ENCODE data around the gene ADAMTS12.

Gene ADAMTS12

GRCh38 chr5:33793836-33794549 is 97.8 kb downstream of the ADAMTS12 start:
- in situ Hi-C loops (cut with HindIII; ENCODE audit: low sequenced_read_pairs), result no loop called here
- no peak for TF ChIP-seq CTCF (IDR thresholded peaks at IDR 0.05; ENCODE audit: low read depth, low read length, missing control alignments)
- no peak overlapping the region for H3K4me3 ChIP-seq (ENCODE audit: low read depth, low read length)
- no peak for DNase-seq (ENCODE audit: low read depth)

GRCh38 chr5:33793276-33793675 is 98.5 kb downstream of the ADAMTS12 start:
- TF ChIP-seq CTCF (IDR thresholded peaks at IDR 0.05; ENCODE audit: low read depth, low read length, missing control alignments), result no peak
- H3K4me3 ChIP-seq (ENCODE audit: low read depth, low read length), result no peak overlapping the region

GRCh38 chr5:33792559-33792958 is 99.2 kb downstream of the ADAMTS12 start:
- H3K4me3 ChIP-seq (ENCODE audit: low read depth, low read length), result no peak overlapping the region
- in situ Hi-C loops (cut with HindIII; ENCODE audit: low sequenced_read_pairs), result no loop called here

More at GRCh38 chr5:33793276-33793675, 98.5 kb downstream of the ADAMTS12 start:
- no peak for DNase-seq (ENCODE audit: low read depth)
- in situ Hi-C loops (cut with HindIII; ENCODE audit: low sequenced_read_pairs), result no loop called here

GRCh38 chr5:33789567-33789957 is 102.2 kb downstream of the ADAMTS12 start:
- DNase-seq (ENCODE audit: low read depth), result no peak
- in situ Hi-C loops (cut with HindIII; ENCODE audit: low sequenced_read_pairs), result no loop called here
- TF ChIP-seq CTCF (IDR thresholded peaks at IDR 0.05; ENCODE audit: low read depth, low read length, missing control alignments), result no peak
- no peak overlapping the region for H3K4me3 ChIP-seq (ENCODE audit: low read depth, low read length)

More at GRCh38 chr5:33792559-33792958, 99.2 kb downstream of the ADAMTS12 start:
- DNase-seq (ENCODE audit: low read depth), result no peak
- no peak for TF ChIP-seq CTCF (IDR thresholded peaks at IDR 0.05; ENCODE audit: low read depth, low read length, missing control alignments)

- in situ Hi-C loops (cut with HindIII; ENCODE audit: low sequenced_read_pairs), result no loop called here
- no peak overlapping the region for H3K4me3 ChIP-seq (ENCODE audit: low read depth, low read length)
- TF ChIP-seq CTCF (IDR thresholded peaks at IDR 0.05; ENCODE audit: low read depth, low read length, missing control alignments), result no peak
- DNase-seq (ENCODE audit: low read depth), result peak; percentile 99
These were observed 102.7 kb downstream of the ADAMTS12 start for GRCh38 chr5:33788922-33789566.

GRCh38 chr5:33785571-33785970 is 106.2 kb downstream of the ADAMTS12 start:
- in situ Hi-C loops (cut with HindIII; ENCODE audit: low sequenced_read_pairs), result no loop called here
- no peak overlapping the region for H3K4me3 ChIP-seq (ENCODE audit: low read depth, low read length)
- TF ChIP-seq CTCF (IDR thresholded peaks at IDR 0.05; ENCODE audit: low read depth, low read length, missing control alignments), result no peak
- DNase-seq (ENCODE audit: low read depth), result no peak

Data from astrocyte of the cerebellum (primary cell).